Measurements from ENCODE around the gene MPST.

The MPST gene

DNA sequence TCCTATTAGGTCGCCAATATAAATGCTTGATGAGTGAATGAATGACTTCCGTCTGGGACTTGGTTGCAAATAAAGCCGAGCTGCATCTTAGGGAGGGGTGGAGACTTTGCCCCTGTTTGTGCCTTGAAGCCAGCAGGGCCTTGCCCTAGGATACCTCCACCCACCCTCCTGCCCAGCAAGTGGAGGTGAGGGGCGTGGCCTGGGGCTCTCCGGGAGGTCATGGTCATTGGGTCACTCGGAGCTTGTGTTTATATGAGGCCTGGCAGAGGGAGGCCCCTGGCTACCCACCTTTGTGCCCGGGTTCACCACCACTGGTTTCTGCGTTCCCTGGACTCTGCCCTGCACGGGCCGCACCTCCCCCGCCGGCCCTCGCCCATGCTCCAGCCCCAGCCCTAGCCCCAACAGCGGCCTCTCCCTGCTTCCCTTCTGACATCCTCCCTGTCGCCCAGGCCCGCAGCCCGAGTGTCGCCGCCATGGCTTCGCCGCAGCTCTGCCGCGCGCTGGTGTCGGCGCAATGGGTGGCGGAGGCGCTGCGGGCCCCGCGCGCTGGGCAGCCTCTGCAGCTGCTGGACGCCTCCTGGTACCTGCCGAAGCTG, 4.3 kb downstream of the MPST start:
- no peak for DNase-seq (ENCODE audit: low spot score)

DNA sequence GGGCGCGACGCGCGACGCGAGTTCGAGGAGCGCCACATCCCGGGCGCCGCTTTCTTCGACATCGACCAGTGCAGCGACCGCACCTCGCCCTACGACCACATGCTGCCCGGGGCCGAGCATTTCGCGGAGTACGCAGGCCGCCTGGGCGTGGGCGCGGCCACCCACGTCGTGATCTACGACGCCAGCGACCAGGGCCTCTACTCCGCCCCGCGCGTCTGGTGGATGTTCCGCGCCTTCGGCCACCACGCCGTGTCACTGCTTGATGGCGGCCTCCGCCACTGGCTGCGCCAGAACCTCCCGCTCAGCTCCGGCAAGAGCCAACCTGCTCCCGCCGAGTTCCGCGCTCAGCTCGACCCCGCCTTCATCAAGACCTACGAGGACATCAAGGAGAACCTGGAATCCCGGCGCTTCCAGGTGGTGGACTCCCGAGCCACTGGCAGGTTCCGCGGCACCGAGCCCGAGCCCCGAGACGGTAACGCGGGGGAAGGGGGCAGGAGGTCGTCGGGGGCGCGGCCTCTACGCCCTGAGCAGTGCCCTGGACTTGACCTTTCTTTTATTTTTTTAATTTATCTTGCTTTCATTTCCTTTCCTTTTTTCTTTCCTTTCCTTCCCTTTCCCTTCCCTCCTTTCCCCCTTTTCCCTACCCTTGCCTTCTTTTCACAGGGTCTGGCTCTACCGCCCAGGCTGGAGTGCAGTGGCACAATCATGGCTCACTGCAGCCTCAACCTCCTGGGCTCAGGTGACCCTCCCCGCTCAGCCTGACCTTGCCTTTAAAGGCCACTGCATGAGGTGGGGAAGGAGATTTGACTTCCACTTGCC, 5.0 kb downstream of the MPST start:
- no peak for DNase-seq (ENCODE audit: low spot score)

DNA sequence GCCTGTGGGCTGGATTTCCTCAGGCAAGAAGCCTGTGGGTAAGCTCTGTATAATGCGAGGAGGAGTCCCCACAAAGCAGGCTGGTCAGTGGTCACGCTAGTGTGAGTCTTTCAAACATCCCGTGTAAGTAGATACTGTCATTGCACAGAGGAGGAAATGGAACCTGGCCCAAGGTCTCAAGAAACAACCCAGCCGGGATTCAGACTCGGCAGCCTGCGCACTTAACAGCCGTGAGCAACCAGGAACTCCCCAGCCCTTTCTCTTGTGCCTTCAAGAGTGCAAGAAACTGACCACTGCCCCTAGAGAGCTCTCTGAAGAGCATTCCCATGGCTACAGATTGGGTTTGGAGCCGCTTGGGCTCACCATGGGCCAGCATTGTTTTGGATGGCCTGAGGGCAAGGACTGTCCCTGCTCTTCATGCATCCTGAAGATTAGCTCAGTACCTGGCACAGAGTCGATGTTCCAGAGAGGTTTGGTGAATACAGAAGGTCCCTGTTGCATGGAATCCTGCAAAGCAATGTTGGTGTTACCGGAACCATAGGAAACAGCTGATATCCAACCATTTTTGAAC, 6.0 kb downstream of the MPST start:
- no peak for DNase-seq (ENCODE audit: low spot score)

- no peak for DNase-seq (ENCODE audit: low spot score)
These were observed 6.8 kb downstream of the MPST start for GRCh38 chr22:37026325-37026724.

GRCh38 chr22:37027556-37027955, 8.0 kb downstream of the MPST start:
- DNase-seq (ENCODE audit: low spot score): no peak

DNA sequence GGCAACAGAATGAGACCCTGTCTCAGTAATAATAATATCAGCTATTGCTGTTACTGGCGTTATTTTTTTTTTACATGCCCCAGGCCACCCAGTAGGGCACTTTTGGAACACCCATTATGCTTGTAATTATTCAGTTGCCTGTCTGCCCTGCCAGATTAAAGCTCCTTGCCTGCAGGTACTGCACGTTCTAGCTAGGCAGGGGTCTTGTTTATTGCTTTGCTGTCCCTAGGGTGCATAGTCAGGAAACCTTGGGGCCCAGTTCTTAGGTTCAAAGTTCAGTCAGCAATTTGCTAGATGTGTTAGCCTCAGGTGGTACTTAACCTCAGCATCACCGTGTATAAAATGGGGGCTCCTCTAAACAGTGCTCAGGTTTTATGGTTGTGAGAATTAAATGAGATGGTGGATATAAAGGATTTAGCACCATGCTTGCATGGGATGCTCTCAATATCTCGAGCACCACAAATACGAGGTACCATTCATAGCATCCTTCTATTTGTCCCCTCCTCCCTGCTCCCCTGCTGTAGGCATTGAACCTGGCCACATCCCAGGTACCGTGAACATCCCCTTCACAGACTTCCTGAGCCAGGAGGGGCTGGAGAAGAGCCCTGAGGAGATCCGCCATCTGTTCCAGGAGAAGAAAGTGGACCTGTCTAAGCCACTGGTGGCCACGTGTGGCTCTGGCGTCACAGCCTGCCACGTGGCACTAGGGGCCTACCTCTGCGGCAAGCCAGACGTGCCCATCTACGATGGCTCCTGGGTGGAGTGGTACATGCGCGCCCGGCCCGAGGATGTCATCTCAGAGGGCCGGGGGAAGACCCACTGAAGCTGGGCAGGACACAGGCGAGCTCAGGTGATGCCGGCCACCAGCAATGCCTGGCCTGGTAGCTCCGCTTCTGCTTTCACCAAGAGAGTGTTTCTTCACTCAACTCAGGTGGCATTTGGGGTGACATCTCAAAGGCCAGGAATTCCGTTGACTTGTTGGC, 9.4 kb downstream of the MPST start:
- DNase-seq (ENCODE audit: low spot score): no peak

GRCh38 chr22:37030560-37031281, 11.2 kb downstream of the MPST start:
- DNase-seq (ENCODE audit: low spot score): no peak

- no peak for DNase-seq (ENCODE audit: low spot score)
These were observed 12.6 kb downstream of the MPST start for GRCh38 chr22:37032134-37032534.

- DNase-seq (ENCODE audit: low spot score): no peak
These were observed 13.3 kb downstream of the MPST start for GRCh38 chr22:37032535-37033460.

DNA sequence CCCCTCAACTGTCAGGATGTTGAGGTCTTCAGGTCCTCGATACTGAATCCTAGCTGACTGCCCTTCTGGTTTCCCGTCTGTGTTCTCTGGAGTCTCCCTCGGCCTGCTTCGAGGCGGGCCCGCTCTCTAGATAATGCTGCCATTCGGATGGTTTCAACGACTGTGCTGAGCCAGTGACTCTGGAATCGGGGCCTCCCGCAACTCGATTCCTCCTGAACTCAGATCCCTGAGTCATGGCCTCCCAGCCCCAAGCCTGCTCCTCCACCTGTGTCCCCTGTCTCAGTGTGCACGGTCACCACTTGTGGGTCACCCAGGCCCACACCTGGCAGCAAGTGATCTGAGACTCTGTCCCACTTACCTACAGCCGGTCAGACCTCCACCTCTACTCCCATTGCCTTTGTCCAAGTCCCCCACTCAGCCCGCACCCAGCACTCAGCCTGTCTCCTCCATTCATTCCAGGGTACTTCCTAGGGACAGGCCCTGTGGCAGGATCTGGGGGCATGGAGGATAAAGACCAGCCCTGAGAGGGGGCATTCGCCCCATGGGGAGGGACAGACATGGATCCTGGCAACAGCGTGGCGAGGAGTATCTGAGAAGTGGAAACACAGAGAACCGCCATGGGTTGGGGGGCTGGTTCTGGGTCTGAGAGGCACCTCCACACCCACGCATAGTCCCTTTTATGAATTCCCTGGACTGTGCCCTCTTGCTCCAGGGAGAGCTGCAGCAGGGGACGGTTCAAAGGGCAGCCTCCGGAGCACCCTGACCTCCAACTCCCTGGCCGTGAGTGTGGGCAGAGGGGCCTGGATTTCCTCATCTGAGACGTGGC, 14.3 kb downstream of the MPST start:
- no peak for DNase-seq (ENCODE audit: low spot score)

DNA sequence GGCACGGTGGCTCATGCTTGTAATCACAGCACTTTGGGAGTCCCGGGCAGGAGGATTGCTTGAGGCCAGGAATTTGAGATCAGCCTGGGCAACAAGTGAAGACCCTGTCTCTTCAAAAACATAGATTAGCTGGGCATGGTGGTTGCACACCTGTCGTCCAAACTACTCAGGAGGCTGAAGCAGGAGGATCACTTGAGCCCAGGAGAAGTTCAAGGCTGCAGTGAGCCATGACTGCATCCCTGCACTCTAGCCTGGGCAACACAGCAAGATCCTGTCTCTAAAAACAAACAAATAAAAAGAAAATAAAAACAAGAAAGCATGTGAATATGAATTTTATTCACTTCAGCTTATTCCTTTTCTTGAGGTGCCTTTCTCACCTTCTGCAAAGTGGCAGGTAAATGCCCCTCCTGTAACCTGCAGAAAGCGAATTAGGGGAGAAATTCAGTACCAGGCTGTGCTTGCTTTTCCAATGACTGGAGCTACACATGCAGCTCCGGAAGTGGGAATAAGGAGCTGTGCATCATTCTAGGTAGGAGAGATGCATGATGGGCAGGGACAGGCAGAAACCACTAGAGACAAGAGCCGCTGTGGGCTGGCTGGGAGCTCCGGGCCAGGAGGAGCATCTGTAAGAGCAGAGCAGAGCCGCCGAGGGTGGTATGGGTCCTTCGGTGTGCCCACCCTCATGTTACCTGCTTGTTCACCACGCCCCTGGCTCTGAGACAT, 17.3 kb downstream of the MPST start:
- no peak for DNase-seq (ENCODE audit: low spot score)

GRCh38 chr22:37037669-37038068, 18.1 kb downstream of the MPST start:
- DNase-seq (ENCODE audit: low spot score): no peak

DNA sequence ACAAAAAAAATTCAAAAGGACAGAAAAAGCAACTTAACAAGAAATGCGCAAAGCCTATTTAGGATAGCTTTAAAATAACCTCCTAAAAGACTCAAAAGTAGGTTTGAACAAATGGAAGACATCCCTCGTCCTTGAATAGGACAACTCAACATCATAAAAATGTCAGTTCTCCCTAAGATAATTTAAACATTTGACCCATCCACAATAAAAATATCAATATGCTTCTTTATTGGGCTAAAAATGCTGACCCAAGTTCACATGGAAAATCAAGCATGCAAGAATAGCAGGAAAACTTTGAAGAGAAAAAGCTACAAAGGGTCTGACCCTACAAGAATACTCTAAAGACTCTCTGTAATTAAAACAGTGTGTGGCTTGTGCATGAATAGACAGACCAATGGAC, 19.9 kb downstream of the MPST start:
- no peak for DNase-seq (ENCODE audit: low spot score)

- no peak for DNase-seq (ENCODE audit: low spot score)
These were observed 23.8 kb downstream of the MPST start for GRCh38 chr22:37043209-37043827.

- DNase-seq (ENCODE audit: low spot score): peak; percentile 73
These were observed 24.4 kb downstream of the MPST start for GRCh38 chr22:37043828-37044538.

- DNase-seq (ENCODE audit: low spot score): no peak
These were observed 25.4 kb downstream of the MPST start for GRCh38 chr22:37044634-37045625.

- DNase-seq (ENCODE audit: low spot score): no peak
These were observed 26.4 kb downstream of the MPST start for GRCh38 chr22:37045958-37046357.
